Right forelimb (tissue), 1 donor: ENCODE measurements around the gene RTL5.

Source experiments
- DNase-seq: peaks from one replicate; pipeline ENCODE4 v3.0.0-alpha.2; 2018

The RTL5 gene

GRCh38 chrX:72107841-72108595 lies 23.7 kb downstream of the RTL5 start:
- DNase-seq: no peak

- no peak for DNase-seq
Observed at GRCh38 chrX:72107320-72107719, 24.4 kb downstream of the RTL5 start.

GRCh38 chrX:72105436-72105835 lies 26.3 kb downstream of the RTL5 start:
- DNase-seq: no peak

- DNase-seq: no peak
Observed at GRCh38 chrX:72102760-72103159, 29.0 kb downstream of the RTL5 start.

GRCh38 chrX:72102126-72102525 lies 29.6 kb downstream of the RTL5 start:
- DNase-seq: no peak

- no peak for DNase-seq
Observed at GRCh38 chrX:72101597-72102037, 30.1 kb downstream of the RTL5 start.

GRCh38 chrX:72100824-72101351 lies 30.8 kb downstream of the RTL5 start:
- DNase-seq: no peak

GRCh38 chrX:72100051-72100755 lies 31.5 kb downstream of the RTL5 start:
- DNase-seq: no peak

DNA sequence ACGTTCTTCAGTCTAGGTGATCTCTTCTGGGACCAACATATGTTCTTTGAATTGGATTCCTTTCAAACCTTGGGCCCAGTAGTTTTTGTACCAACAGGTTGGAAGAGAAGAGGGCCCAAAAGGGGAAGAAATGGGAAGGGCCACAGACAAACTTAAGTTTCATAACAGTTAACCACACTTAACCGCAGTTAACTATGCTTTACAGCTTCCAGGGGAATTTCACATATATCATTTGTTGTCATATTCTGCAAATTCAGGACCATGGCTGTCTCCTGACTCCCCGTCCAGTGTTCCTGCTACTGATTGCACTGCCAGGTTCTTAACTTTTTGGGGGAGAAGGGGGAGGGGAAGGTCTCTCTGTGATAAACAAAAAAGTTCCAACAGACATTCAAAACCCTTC lies 34.6 kb downstream of the RTL5 start:
- no peak for DNase-seq

DNA sequence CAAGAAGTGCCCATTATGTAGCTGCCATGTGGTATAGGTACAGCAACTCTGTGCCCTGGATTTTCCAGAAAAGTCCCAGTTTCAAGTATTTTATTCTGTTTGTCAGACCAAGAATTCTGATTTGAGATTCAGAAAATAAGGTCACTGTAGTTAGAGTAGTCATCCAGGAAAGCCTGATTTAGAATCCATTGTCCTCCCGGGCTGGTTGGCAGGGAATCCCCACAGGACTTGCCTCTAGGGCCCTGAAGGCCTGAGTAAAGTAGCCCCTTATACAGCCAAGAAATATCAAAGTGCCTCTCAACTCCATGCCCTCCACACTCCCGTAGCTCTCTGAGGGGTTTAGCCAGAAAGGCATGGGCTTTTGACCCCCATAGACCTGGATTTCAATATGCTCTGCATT lies 36.3 kb downstream of the RTL5 start:
- DNase-seq: no peak

- no peak for DNase-seq
Observed at GRCh38 chrX:72094894-72095293, 36.8 kb downstream of the RTL5 start.

DNA sequence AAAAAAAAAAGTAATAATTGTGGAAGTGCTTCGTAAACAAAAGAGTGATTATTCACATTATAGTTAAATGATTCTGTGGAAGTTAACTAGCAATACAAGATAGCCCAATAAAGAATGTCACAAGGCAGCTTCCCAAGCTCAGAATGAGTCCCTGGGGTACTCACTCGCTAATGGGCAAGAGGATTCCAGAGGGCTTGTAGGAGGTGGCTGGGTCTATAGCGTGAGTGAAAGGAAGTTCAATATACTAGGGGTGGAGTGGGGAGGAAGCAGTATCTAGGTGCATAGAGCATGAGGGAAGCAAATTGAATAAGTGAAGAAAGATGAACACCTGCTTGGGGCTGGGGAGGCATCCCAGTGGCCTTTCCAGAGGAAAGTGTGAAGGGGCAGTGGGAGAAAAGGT lies 42.5 kb downstream of the RTL5 start:
- no peak for DNase-seq

GRCh38 chrX:72088761-72089160 lies 43.0 kb downstream of the RTL5 start:
- no peak for DNase-seq

DNA sequence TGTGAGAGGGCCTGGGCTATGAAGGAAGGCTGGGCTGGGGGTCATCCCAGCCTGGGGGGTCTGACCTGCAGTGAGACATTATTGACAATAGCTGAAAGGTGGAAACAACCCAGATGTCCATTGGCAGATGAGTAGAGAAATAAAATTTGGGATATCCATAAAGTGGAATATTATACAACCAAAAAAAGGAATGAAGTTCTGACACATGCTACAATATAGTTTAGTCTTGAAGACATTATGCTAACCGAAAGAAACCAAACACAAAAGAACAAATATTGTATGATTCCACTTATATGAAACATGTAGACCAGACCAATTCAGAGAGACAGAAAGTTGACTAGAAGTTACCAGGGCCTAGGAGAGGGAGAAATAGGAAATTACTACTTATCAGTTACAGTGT lies 44.7 kb downstream of the RTL5 start:
- no peak for DNase-seq

- no peak for DNase-seq
Observed at GRCh38 chrX:72084114-72084513, 47.6 kb downstream of the RTL5 start.

DNA sequence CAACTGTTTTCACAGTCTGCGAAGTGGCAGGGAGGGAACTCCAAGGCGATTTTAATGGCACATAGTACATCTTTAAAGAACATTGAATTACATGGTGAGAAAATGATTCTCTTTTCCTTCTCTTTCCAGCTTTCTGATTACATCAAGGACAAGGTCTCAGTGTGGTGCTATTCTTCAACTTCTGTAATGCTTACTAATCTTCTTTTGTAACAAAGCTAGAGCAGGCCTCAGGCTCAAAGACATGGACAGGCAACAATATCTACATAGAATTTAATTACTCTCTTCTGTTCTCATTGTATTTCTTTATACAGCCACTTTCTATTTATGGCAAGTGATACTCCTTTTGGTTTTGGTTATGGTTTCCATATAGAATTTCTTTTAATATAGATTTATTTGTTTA lies 48.4 kb downstream of the RTL5 start:
- no peak for DNase-seq

DNA sequence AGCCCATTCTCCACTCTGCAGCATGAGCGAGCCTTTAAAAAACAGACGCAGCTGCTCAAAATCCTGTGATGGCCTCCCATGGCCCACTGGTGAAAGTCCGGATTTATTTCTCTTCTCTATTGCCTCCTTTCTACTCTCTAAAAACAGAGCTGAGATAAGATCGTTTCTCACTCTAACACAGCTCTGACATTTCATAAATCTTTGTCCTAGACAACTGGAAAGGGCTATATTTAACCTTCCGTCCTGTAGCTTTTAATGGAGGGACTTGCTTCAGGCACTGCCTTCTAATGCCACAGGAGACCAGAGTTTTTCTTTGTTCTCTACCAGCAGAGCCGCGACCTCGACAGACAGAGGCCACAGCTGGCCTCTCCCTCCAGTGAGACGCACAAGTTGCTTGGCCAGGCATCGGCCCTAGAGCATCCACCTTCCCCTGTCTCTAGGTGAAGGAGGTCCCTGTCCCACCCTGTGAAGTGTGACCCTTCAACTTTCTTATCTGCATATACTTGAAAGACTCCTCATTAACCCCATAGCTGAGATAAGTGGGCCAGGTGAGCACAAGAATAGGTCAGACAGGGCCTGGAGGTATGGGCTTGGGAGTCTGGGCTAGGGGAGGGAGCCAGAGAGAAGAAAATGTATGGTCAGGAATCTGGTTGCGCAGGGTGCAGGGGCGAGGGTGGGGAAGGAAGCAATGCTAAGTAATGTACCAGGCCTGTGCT lies 50.0 kb downstream of the RTL5 start:
- DNase-seq: no peak

DNA sequence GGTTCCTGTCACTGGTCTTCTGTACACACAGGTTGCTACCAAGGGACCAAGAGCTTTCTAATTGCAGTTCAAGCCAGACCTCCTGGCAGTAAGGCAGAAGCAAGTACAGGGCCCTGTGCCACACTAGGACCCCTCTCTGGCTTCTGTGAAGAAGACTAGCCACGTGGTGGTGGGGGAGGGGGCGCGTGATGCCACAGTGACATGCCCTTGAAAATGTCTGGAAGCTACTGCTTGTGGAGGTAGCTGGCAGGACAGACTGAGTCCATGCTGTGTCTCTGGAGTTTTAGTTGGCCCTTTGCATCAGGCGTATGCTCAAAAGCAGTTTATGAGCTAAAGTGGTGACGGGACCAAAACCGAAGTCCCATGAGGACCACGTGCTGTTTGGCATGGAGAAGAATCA lies 50.9 kb downstream of the RTL5 start:
- DNase-seq: no peak

DNA sequence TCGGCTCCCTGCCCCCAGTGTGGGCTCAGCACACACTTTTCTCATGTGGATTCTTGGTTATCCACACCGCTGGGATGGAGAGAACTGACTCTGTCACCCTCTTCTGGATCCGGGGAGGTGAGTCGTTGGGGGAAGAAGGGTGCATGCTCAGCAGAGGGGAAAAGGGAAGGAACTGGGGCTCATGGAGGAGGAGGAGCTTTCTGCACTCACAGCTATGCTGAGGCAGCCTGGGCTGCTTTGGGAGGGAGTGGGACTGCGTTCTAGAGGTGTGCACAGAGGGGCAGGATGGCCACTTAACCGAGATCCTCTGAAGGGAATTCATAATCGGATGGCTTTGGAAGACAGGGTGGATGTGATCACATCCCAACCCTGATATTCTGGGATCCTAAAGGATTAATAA lies 51.6 kb downstream of the RTL5 start:
- no peak for DNase-seq

GRCh38 chrX:72079607-72080006 lies 52.1 kb downstream of the RTL5 start:
- no peak for DNase-seq

GRCh38 chrX:72078411-72078810 lies 53.3 kb downstream of the RTL5 start:
- no peak for DNase-seq
